HepG2 (cell line): ENCODE data around the gene ABCC2.

Source experiments
- EZH2 ChIP-seq: conservative IDR thresholded peaks from 2 replicates; pipeline ENCODE4 v1.6.1; 2012; ENCODE audit warnings: mild to moderate bottlenecking, low read depth, low read length, moderate library complexity
- JUNB ChIP-seq: sonication (generic); formaldehyde crosslinking; IDR thresholded peaks from 2 replicates; pipeline ENCODE4 v1.8.0; 2022; ENCODE audit warnings: missing genetic modification reagents, mild to moderate bottlenecking, borderline replicate concordance
- ZBTB7A ChIP-seq: sonication (generic); formaldehyde crosslinking; IDR thresholded peaks from 2 replicates; pipeline ENCODE4 v1.8.0; 2022; ENCODE audit warnings: mild to moderate bottlenecking, missing genetic modification reagents
- ZNF639 ChIP-seq: conservative IDR thresholded peaks from 2 replicates; pipeline ENCODE4 v1.6.1; 2018; ENCODE audit warnings: missing genetic modification reagents

GRCh38 chr10:99758211-99758891, 24.1 kb upstream of the ABCC2 start:
- TF ChIP-seq JUNB (CRISPR knock-in tag) (no peak), ZNF639 (CRISPR knock-in tag) (no peak), EZH2 (no peak), ZBTB7A (CRISPR knock-in tag) (no peak)
